Activated gamma-delta T cell (primary cell): ENCODE data around the gene PSMA7.
A peak's percentile ranks its signal among the peaks of the same experiment; 100 is the strongest.

ENCODE experiments used
- DNase-seq: peaks from one replicate; lab custom pipeline; 2025; lab: John Stamatoyannopoulos, UW
- total RNA-seq, 2 donors: gene quantifications; one replicate each; lab custom pipeline; 2026; lab: John Stamatoyannopoulos, UW

The PSMA7 gene
- total RNA-seq: 160 to 188 reads per million in 2 donors

DNA sequence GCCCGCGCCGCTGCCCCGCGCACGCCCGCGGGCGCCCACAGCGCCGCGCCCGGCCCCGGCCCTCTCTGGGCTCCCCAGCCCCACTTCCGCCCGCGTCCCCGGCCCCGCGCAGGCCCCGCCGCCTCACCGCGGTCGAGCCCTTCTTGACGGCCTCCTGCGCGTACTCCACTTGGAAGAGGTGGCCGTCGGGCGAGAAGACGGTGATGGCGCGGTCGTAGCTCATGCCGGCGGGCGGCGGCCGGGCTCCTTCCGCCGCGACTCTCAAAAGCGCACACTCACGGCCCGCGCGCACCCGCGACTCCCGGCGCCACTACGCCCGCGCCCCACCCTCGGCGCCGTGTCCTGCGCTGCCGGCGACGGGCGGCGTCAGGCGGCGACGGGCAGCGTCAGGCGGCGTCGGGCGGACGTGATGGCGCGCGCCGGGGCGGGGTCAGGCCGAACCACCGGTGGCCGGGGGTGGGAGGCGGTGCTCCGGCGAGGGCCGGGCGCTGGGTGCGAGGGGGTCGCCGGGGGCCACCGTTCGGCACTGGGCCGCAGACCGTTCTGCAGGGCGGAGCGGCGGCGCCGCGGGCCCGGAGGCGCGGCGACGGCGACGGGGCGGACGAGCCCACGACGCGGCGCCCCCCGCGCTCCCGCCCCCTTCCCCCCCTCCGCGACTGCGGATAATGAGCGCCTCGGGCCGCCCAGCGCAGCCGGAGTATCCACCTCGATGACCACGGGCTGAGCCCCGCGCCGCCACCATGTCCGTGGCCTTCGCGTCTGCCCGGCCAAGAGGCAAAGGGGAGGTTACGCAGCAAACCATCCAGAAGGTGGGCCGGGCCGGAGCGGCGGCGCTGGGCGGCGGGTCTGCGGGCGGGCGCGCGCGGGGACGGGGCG, at the start of gene PSMA7, which contains the start of gene SS18L1:
Gene PSMA7, minus strand, starts transcription at position 314 of the 876 bp plus-strand sequence. Its CDS starts 91 bp downstream, at position 223.
Gene SS18L1, plus strand, starts transcription at position 689 of the 876 bp plus-strand sequence. Its CDS starts 52 bp downstream, at position 741.
- peak; percentile 80 for DNase-seq

DNA sequence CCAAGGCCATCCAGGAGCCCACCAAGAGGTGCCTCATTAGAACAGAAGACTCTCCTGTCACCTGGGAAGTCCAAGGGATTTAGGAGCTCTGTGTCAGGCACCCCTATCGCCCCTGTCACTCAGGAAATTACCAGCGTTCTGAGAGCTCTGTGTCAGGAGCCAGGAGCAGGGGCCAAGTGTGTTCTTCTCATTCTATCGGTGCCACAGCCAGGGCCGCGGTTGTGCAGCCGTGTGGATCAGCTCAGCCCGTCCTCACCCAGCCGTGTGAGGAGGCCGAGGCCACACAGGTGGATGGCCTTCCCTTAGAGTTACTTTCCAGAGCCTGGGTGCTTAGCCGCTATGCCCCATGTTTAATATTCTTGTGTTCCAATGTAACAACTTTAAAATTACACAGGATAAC, 49.4 kb upstream of the PSMA7 start:
- DNase-seq: no peak

DNA sequence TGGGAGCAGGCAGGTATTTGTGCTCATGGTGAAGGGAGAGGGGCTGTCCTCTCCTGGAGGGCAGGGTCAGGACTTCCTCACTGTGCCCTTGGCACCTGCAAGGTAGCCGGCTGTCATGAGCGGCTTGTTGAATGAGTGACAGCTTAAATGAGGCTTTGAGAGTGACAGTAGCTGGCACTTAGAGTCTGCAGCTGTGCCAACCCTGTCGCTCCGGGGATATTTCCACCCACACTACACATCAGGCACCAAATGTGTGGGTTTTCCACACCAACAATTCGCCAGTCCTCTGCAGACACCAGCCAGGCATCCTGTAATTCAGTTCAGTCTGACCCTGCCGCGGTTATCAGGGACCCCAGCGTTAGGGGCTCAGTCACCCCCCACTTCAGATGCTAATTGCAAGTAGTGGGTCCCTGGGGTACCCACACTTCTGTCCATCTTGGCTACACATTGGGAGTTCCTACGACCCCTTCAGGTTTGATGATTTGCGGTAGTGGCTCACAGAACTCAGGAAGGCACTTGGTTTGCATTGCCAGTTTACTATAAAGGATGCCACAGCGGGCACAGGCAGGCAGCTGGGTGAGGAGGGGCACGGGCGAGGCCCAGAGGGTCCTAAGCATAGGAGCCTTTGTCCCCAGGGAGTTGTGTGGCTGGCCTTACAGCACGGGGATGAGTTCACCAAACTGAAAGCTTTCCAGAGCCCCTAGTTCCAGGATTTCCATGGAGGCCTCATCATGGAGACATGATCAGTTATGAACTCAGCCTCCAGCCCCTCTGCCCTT, 48.8 kb upstream of the PSMA7 start:
- no peak for DNase-seq

DNA sequence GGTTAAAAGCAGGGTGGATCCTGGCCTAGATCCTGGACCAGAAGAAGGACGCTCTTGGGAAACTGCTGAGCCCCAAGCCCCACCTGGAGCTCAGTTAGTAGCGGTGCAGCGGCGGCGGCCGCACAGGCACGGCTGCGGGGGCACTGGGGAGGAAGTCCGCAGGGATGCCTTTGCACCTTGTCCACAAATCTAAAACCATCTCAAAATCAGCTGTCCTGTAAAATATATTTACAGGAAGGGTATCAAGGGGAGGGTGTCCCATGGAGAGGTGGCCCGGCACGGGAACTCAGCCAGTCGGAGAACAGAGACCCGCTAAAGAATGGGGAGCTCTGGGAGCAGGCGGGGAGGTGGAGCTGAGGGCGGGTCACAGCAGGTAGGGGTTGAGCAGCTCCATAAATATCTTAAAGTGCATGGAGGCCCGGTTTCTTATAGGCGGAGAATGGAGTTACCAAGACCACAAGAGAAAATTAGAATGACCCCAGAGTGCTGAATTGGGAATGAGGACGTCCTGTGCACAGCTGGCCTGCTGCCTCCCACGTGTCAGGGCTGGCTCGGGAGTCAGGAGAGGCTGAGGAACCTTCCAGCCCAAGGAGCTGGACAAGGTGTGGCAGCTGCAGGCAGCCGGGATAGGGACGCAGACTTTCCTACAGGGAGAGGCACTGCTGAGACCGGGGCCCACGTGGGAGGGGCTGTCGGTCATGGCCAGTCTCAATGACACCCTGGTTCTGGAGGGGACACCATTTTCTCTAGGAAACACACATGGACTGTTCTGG, 47.6 kb upstream of the PSMA7 start:
- no peak for DNase-seq

DNA sequence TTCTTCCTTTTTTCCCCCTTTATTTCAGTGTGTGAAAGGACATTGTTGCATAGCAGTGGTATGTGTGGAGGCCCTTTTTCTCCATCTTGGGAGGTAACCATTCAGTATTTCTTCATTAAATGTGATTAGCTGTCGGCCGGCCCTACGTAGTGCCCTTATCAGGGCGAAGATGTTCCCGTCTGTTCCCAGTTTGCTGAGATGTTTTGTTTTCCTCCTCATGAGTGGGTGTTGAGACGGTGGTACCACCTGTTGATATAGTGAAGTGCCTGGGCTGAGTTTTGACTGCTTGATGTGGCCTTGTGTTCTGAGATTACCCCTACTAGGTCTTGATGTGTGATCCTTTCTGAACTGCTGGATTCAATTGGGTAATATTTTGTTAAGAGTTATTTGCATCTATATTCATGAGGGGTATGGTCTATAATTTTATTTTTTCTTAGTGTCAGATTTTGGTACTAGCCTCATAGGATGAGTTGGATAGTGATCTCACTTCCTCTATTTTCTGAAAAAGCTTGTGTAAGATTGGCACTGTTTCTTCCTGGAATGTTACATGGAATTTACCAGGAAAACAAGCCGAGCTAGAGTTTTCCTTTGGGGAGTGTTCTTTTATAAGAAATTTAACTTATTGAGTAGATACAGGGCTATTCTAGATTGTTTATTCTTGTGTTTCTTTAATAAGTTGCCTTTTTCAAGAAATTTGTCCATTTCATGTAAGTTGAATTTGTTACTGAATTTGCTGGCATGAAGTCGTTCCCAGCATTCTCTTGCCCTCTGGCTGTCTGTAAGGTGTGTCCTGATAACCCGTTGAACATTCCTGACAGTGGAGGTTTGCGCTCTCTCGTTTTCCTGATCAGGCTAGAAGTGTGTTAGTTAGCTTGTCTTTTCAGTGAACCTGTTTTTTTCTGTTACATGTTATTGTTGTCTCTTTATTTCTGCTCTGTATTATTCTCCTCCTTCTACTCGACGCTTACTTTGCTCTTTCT, 44.0 kb upstream of the PSMA7 start:
- DNase-seq: no peak

DNA sequence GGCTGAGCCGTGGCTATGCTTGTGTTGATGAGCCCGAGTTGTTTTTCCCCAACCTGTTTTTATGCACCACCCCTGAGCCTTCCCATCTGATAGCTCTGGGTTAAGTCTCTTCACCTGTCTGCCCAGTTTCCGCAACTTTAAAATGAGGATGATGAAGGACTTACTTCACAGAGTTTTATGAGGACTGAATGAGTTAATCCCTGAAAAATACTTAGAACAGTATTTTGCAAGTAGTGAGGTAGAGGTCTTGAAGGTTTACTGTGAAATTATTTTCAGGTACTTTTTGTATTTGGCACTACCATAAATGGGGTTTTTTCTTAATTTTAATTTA, 42.9 kb upstream of the PSMA7 start:
- DNase-seq: no peak

DNA sequence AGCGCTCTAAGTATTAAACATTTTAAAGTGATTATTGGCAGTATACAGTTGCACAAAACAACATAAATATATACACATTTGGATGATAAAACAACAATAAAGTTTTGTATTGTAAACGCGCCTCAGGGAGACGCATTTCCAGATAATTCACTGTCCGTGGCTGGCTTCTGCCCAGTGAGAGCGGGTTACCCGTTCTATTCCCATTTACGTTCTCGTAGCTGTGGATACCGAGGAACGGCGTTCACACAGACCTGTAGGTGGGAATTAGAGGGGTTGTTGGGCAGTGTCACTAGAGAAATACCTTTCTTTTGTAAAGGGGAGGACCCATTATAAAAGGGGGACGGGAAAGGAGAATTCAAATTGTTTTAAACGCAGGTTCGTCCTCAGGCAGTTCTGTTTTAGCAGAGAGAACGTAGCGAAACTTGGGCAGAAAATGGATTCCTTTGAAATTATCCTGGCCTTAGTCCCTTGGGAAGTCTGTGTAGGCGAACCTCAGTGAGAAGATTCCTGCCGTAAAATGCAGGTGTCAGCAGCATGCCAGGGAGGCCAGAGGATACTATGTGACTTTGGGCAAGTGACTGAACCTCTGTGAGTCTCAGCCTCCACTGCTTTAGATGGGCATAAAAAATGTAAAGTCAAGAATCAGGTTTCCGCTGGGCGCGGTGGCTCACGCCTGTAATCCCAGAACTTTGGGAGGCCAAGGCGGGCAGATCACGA, 40.4 kb upstream of the PSMA7 start:
- no peak for DNase-seq

DNA sequence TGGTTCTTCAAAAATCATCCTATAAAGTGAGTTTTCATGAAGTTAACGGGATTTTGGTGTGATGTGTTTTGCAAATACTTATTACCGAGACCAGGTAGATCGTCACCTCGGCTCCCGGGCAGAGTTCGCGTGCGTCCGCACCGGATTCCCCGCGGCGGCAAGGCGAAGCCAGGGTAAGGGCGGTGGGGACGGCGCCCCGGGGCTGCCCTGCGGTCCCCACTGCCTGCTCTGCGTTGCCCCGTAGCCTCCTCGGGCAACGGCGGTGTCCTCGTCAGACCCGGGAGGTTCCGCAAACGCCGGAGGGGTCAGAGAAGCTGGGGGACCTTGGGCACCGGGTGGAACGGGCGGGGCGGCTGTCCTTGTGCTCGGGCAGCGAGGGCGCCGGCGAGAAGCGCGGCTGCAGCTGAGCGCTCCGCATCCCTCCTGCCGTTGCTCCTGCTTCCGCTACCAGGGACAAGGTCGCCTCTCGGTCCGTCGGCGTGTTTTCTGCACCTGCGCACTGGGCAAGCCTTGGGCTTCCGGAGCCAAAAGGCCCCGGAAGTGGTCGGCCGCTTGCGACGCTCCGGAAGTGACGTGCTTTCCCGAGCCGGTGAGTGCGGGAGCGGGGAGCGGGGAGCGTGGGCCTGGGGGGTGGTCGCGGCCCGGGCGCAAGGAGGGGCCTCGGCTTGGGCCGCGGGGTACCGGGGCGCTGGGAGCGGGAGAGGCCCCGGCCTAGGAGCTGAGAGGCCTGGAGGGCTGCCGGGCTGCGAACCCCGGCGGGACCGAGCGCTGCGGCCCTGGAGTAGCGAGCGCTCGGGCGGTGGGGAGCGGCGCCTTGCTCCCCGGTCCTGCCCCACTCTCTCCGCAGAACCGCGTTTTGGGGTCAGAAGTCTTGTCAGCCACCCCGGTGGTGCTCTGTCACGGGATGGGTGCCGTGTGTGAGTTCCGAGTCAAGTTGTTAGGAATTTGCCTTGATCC, 39.6 kb upstream of the PSMA7 start, which contains the start of gene MTG2:
Gene MTG2, plus strand, starts transcription at position 560 of the 957 bp plus-strand sequence. CDS start 10,393 bp downstream, outside the sequence.
- peak; percentile 83 for DNase-seq

DNA sequence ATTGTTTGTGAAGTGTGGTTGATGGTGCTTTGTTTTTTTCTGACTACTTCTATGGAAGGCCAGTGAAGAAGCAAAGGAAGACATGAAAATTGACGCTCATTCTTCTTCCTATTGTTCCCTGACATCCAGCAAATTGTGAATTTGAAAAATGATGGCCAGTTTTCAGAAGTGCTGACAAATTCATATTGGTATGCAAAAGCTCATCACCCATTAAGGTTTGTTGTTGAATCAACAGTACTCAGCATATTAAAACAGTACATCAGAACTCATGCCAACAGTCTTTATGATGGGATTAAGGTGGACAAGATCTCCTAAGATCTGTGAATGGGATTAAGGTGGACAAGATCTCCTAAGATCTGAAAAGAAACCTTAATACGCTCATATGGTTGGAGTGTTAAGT, 38.6 kb upstream of the PSMA7 start:
- no peak for DNase-seq

DNA sequence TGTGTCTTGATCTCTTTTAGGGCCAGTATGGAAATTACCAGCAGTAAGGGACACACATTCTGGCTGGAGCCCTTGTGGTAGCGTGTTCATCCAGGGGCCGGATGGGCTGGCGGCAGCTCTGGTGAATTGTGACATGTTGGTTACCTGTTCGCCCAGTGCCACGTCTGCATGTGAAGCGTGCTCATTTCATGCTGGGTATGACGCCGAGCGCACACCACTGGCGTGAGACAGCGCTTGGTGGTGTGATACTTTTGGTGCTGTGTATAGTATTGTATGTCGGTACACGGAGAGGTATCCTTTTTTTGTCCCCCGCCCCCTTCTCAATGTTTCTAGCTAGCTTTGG, 35.9 kb upstream of the PSMA7 start:
- DNase-seq: no peak

DNA sequence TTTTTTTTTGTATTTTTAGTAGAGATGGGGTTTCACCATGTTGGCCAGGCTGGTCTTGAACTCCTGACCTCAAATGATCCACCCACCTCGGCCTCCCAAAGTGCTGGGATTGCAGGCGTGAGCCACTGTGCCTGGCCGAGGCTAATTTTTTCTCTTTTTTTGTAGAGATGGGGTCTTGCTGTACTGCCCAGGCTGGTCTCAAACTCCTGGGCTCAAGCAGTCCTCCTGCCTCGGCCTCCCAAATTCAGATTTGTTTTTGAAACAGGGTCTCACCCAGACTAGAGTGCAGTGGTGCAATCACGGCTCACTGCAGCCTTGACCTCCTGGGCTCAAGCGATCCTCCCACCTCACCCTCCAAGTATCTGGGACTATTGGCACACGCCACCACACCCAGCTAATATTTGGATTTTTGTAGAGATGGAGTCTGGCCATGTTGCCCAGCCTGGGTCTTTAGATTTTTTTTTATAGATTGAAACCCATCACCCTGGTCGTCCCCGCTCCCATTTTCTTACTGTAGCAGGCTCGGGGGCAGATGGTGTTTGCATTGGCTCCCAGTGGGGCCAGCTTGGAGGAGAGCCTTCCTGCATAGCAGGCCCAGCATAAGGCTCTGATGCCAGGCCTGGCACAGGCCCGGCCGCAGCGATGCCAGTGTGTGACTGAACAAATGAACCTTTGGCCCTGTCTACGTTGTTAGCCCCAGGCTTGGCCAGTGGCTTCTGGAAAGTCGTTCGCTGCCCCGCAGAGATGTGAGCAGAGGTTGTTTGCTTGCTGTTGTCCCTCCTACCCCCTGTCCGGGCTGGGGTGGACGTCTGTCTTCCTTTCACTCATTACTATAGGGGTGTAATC, 35.3 kb upstream of the PSMA7 start:
- no peak for DNase-seq

DNA sequence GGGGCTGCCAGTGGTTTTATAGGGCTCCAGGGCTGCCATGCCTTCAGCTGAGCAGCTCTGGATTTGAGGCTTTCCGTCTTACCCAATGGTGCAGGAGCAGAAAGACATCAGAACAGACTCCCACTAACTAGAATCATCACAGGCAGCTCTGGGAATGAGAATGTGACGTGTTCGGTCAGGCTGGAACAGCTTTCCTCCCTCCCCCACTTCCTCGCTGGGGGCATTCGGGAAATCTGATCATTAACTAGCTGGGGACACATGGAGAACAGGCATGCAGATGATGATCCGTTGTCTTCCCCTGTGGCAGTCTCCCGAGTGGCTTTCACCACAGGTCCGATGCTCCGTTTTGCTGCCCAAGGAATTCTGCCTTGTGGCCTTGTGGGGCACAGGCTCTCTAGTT, 34.1 kb upstream of the PSMA7 start:
- DNase-seq: no peak

DNA sequence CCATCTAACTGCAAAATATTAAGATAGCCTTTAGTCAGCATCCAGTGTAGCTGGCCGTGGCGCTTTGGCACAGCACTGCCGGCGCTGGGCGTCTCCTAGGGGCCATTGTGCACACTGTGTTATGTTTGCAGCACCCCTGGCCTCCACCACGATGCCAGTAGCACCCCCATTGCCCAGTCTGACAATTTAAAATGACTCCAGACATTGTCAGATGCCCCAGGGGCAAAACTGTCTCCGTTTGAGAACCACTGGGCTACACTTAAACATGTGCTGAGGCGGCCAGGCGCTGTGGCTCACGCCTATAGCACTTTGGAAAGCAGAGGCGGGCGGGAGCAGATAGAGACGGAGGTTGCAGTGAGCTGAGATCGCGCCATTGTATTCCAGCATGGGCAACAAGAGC, 33.7 kb upstream of the PSMA7 start:
- DNase-seq: no peak

DNA sequence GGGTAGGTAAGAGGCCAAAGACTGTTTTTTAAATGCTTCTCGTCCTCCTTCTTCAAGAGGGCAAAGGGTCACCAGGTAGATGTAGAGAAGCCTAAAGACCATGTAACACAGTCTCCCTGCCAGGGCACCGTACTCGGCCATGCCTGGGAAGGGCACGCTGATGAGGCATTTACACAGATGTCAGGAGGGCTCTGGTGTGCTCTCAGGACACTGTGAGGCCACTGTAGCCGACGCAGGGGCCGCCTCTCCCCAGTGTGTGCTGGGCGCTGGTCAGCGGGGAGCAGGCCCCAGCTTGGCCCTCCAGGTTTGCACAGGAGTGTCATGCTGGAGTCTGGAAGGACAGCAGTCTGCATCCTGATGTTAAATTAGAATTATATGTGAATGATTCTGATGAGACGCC, 32.5 kb upstream of the PSMA7 start:
- no peak for DNase-seq

DNA sequence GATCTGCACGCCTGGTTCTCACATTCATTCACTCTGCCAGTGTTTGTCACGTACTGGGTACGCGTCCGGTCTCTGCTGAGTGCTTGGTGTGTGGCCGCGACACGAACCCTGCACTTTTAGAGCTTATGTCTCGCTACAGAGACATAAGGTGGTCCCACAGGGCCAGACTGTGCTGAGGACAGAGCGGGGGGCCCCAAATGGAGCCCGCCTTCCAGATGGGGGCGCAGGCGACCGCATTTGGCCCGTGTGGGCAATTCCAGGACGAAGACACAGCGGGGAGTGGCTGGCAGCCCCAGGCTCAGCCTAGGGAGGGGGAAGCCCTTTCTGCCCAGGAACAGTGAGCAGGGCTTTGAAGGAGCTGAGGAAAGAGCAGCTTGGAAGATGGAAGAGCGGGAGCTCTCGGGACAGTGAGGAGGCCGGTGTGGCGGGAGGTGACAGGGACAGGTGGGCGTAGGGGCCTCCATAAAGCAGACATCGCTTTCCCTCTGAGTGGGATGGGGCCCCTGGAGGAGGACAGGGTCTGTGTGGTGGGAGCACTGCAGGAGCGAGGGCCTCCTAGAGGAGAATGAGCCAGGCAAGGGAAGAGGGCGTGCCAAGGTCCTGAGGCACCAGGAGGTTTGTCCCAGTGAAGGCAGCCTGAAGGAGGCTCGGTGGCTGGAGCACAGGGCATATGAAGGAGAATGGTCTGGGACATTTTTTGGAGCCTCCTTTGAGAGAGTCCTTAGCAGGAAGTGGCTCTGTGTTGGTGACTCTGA, 31.9 kb upstream of the PSMA7 start:
- DNase-seq: no peak

DNA sequence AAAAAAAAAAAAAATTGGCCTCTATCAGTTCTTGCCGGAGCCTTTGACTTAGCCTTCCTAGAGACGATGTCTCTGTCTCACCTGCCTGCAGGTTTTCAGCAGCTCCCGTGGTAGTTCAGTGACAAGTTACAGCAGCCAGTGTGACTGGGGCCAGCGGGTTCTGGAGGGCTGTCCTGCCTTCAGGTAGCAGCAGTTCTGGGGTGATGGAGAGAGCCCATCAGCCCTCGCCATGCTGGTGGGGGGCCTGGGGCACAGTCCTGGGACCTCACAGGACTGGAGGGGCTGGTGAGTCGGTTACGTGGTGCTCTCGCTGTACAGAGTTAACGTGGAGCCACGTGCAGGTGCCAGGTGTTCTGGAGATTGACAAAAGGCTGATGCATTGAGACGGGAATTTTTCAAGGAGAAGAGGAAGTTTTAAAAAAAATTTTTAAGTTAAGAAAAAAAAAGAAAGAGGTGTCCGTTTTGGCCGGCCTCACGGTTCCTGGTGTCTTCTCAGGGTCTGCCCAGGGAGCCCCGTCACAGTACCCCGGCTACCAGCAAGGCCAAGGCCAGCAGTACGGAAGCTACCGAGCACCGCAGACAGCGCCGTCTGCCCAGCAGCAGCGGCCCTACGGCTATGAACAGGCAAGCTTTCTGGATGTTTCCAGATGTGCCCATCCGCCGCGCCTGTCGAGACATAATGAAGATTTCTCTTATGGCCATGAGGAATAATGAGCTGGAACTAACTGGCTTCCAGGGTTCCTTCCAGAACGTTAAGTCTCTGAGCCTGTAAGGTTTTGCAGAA, 31.0 kb upstream of the PSMA7 start:
- no peak for DNase-seq

DNA sequence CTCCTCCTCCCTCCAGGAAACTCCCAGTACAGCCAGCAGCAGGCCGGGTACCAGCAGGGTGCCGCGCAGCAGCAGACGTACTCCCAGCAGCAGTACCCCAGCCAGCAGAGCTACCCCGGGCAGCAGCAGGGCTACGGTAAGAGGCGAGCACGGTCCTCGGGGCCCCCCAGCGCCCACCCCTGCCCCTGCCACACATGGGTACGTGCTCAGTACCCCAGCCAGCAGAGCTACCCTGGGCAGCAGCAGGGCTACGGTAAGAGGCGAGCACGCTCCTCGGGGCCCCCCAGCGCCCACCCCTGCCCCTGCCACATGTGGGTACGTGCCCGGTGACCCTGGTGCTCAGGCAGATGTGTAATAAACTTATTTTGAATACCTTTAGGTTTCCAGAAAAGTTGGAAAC, 29.5 kb upstream of the PSMA7 start:
- DNase-seq: no peak
